HL-60 (cell line): ENCODE measurements around the gene ANXA11.

Experiments used
- GABPA ChIP-seq: IDR thresholded peaks from 2 replicates; pipeline ENCODE4 v1.6.1; 2012; ENCODE audit warnings: low read depth
- POLR2AphosphoS5 ChIP-seq: IDR thresholded peaks from 2 replicates; pipeline ENCODE4 v1.6.1; 2012; ENCODE audit warnings: low read depth
- TF ChIP-seq, protein P1 (sequence below): IDR thresholded peaks from one replicate; pipeline ENCODE4 v1.5.1; 2011; ENCODE audit warnings: low read length, control low read depth, inconsistent platforms; ENCODE audit not compliant: insufficient read depth
- TF ChIP-seq, protein P2 (sequence below): IDR thresholded peaks from 2 replicates; pipeline ENCODE4 v1.6.1; 2012; ENCODE audit warnings: low read depth; ENCODE audit not compliant: insufficient replicate concordance

DNA sequence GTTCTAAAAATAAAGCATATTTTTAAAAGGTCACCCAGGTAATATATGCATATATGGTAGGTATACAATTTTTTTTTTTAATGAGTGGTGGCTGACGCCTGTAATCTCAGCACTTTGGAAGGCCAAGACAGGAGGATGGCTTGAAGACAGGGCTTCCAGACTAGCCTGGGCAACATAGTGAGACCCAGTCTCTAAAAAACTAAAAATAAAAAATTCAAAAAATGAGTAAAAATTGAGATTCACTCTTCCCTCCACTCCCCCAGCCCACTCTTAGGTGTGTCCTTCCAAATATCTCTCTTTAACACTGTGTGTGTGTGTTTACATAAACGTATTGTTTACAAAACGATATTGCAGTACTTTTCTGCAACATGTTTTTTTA is 929 bp upstream of the ANXA11 start:
- TF ChIP-seq, protein P1, sequence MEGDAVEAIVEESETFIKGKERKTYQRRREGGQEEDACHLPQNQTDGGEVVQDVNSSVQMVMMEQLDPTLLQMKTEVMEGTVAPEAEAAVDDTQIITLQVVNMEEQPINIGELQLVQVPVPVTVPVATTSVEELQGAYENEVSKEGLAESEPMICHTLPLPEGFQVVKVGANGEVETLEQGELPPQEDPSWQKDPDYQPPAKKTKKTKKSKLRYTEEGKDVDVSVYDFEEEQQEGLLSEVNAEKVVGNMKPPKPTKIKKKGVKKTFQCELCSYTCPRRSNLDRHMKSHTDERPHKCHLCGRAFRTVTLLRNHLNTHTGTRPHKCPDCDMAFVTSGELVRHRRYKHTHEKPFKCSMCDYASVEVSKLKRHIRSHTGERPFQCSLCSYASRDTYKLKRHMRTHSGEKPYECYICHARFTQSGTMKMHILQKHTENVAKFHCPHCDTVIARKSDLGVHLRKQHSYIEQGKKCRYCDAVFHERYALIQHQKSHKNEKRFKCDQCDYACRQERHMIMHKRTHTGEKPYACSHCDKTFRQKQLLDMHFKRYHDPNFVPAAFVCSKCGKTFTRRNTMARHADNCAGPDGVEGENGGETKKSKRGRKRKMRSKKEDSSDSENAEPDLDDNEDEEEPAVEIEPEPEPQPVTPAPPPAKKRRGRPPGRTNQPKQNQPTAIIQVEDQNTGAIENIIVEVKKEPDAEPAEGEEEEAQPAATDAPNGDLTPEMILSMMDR, result no peak
- no peak for TF ChIP-seq POLR2AphosphoS5
- TF ChIP-seq, protein P2, sequence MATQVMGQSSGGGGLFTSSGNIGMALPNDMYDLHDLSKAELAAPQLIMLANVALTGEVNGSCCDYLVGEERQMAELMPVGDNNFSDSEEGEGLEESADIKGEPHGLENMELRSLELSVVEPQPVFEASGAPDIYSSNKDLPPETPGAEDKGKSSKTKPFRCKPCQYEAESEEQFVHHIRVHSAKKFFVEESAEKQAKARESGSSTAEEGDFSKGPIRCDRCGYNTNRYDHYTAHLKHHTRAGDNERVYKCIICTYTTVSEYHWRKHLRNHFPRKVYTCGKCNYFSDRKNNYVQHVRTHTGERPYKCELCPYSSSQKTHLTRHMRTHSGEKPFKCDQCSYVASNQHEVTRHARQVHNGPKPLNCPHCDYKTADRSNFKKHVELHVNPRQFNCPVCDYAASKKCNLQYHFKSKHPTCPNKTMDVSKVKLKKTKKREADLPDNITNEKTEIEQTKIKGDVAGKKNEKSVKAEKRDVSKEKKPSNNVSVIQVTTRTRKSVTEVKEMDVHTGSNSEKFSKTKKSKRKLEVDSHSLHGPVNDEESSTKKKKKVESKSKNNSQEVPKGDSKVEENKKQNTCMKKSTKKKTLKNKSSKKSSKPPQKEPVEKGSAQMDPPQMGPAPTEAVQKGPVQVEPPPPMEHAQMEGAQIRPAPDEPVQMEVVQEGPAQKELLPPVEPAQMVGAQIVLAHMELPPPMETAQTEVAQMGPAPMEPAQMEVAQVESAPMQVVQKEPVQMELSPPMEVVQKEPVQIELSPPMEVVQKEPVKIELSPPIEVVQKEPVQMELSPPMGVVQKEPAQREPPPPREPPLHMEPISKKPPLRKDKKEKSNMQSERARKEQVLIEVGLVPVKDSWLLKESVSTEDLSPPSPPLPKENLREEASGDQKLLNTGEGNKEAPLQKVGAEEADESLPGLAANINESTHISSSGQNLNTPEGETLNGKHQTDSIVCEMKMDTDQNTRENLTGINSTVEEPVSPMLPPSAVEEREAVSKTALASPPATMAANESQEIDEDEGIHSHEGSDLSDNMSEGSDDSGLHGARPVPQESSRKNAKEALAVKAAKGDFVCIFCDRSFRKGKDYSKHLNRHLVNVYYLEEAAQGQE, result no peak
- TF ChIP-seq GABPA, result no peak
